Activated naive CD8-positive, alpha-beta T cell treated with anti-CD3 and anti-CD28 coated beads for 36 hours (primary cell): ENCODE data around the gene KDM1A. TPM values are rescaled to one million over a fixed set of nuclear protein-coding genes. Genes with fewer than 3 reads are reported as not detected.

Experiments
- DNase-seq: peaks from one replicate; pipeline ENCODE4 v3.0.0; 2021
- H3K27ac Mint-ChIP-seq: one replicate; pipeline ENCODE4 v1.8.0; 2022; ENCODE audit warnings: mild to moderate bottlenecking, moderate library complexity, mixed read lengths
- H3K27me3 Mint-ChIP-seq: one replicate; pipeline ENCODE4 v1.8.0; 2022; ENCODE audit warnings: mild to moderate bottlenecking, mixed read lengths
- H3K36me3 Mint-ChIP-seq: one replicate; pipeline ENCODE4 v1.8.0; 2021; ENCODE audit warnings: mild to moderate bottlenecking, mixed read lengths
- H3K4me1 Mint-ChIP-seq: one replicate; pipeline ENCODE4 v1.8.0; 2021; ENCODE audit warnings: mixed read lengths
- H3K4me3 Mint-ChIP-seq: one replicate; pipeline ENCODE4 v1.8.0; 2022; ENCODE audit warnings: mild to moderate bottlenecking, moderate library complexity, mixed read lengths
- H3K9me3 Mint-ChIP-seq: one replicate; pipeline ENCODE4 v1.8.0; 2022; ENCODE audit warnings: mixed read lengths
- total RNA-seq, 2 experiments: library from RNA; stranded (reverse); gene quantifications; one replicate each; pipeline ENCODE4 v1.2.3, GENCODE V29; 2021

The KDM1A gene
- total RNA-seq, 2 experiments from 2014 or later: 79.1 to 81.6 TPM

DNA sequence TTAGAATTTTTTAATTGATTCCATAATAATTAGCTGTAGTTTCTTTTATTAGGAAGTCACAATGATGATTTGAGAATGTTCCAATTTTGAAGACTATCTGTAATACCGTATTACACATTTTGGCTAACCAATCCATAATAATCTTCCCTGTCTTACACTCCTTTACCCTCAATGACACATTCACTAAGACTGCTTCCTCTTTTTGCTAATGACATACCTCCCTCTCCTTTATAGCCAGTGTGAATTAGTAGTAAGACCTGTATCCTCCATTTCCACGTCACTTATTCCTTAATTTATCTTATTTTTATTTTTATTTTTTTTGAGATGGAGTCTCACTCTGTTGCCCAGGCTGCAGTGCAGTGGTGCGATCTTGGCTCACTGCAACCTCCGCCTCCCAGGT lies 10.1 kb downstream of the KDM1A start:
- Mint-ChIP-seq H3K27me3 (no peaks in the 10 kb centered on the region), H3K36me3 (peaks cover 5% of the 10 kb centered on the region), H3K27ac (no peak overlapping the region), H3K4me3 (no peak overlapping the region), H3K4me1 (peaks cover 49% of the 10 kb centered on the region), H3K9me3 (no peaks in the 10 kb centered on the region)
- DNase-seq: no peak

- H3K9me3 Mint-ChIP-seq: no peaks in the 10 kb centered on the region
- no peak for DNase-seq
- H3K4me3 Mint-ChIP-seq: no peak overlapping the region
- H3K36me3 Mint-ChIP-seq: peaks cover 15% of the 10 kb centered on the region
- peaks cover 46% of the 10 kb centered on the region for H3K4me1 Mint-ChIP-seq
- H3K27me3 Mint-ChIP-seq: no peaks in the 10 kb centered on the region
- no peak overlapping the region for H3K27ac Mint-ChIP-seq
These were observed 16.7 kb downstream of the KDM1A start for GRCh38 chr1:23035823-23036452.

DNA sequence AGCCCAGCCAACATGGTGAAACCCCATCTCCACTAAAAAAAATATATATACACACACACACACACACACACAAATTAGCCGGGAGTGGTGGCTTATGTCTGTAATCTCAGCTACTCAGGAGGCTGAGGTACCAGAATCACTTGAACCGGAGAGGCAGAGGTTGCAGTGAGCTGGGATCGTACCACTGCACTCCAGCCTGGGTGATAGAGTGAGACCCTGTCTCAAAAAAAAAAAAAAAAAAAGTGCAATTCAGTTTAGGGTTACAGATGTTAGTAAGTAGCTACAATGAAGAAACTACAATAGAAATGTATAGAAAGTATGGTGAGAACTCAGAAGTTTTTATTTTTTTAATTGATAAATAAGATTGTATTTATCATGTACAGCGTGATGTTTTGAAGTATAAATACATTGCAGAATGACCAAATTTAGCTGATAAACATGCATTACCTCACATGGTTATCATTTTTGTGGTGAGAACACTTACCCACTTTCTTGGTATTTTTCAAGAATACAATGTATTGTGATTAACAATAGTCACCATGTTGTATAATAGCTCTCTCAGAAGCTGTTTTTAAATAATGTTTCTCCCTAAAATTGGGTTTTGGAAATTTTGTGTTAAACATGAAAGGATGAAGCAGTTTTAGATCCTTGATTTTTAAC lies 17.9 kb downstream of the KDM1A start:
- DNase-seq: no peak
- no peak overlapping the region for H3K27ac Mint-ChIP-seq
- H3K9me3 Mint-ChIP-seq: no peaks in the 10 kb centered on the region
- H3K4me1 Mint-ChIP-seq: peaks cover 42% of the 10 kb centered on the region
- H3K4me3 Mint-ChIP-seq: no peak overlapping the region
- H3K36me3 Mint-ChIP-seq: peaks cover 15% of the 10 kb centered on the region
- H3K27me3 Mint-ChIP-seq: no peaks in the 10 kb centered on the region

GRCh38 chr1:23039308-23039826 lies 20.1 kb downstream of the KDM1A start:
- Mint-ChIP-seq H3K36me3 (peaks cover 14% of the 10 kb centered on the region), H3K4me1 (peaks cover 42% of the 10 kb centered on the region), H3K9me3 (no peaks in the 10 kb centered on the region), H3K27ac (no peak overlapping the region), H3K27me3 (no peaks in the 10 kb centered on the region), H3K4me3 (no peak overlapping the region)
- DNase-seq: no peak

GRCh38 chr1:23040509-23040908 lies 21.2 kb downstream of the KDM1A start:
- Mint-ChIP-seq H3K9me3 (no peaks in the 10 kb centered on the region), H3K36me3 (peaks cover 16% of the 10 kb centered on the region), H3K27ac (no peak overlapping the region), H3K27me3 (no peaks in the 10 kb centered on the region), H3K4me1 (peaks cover 42% of the 10 kb centered on the region), H3K4me3 (no peak overlapping the region)
- no peak for DNase-seq

GRCh38 chr1:23044035-23044434 lies 24.8 kb downstream of the KDM1A start:
- Mint-ChIP-seq H3K36me3 (peaks cover 21% of the 10 kb centered on the region), H3K9me3 (no peaks in the 10 kb centered on the region), H3K27ac (no peak overlapping the region), H3K4me3 (no peak overlapping the region), H3K27me3 (no peaks in the 10 kb centered on the region), H3K4me1 (peaks cover 38% of the 10 kb centered on the region)
- DNase-seq: no peak

- DNase-seq: no peak
- no peaks in the 10 kb centered on the region for H3K27me3 Mint-ChIP-seq
- peaks cover 20% of the 10 kb centered on the region for H3K4me1 Mint-ChIP-seq
- H3K36me3 Mint-ChIP-seq: peaks cover 15% of the 10 kb centered on the region
- no peak overlapping the region for H3K27ac Mint-ChIP-seq
- H3K9me3 Mint-ChIP-seq: no peaks in the 10 kb centered on the region
- no peak overlapping the region for H3K4me3 Mint-ChIP-seq
These were observed 30.9 kb downstream of the KDM1A start for GRCh38 chr1:23050201-23050600.

DNA sequence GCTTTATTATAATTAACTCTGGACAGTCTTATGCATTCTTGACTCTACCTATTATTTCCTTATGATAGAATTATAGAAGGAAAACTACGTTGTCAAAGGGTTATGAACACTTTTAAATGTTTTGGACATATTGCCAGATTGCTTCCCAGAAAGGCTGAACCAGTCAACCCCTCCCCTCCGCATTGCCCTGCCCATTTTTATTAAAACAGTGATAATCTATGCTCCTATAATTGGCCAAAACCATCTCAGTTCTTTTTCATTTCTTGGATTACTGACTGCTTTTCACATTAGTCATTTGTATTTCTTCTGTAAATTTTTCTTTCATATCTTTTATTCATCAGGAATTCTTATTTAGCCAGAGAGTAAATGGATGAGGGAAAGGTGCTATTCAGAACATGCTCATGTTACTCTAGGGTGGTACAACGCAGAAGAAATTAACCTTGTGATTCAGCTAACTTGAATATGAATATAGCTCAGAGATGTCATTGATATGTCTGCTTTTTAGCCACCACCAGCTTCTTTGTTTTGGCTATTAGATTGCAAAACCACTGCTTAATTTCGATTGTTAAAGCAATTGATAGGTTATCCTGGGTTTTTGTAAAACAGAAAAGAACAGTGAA lies 32.1 kb downstream of the KDM1A start:
- Mint-ChIP-seq H3K27ac (no peak overlapping the region), H3K36me3 (peaks cover 7% of the 10 kb centered on the region), H3K4me1 (peaks cover 8% of the 10 kb centered on the region), H3K4me3 (no peak overlapping the region), H3K27me3 (no peaks in the 10 kb centered on the region), H3K9me3 (no peaks in the 10 kb centered on the region)
- no peak for DNase-seq

GRCh38 chr1:23057301-23057700 lies 38.0 kb downstream of the KDM1A start:
- Mint-ChIP-seq H3K27ac (no peak overlapping the region), H3K36me3 (peaks cover 16% of the 10 kb centered on the region), H3K4me3 (no peak overlapping the region), H3K9me3 (no peaks in the 10 kb centered on the region), H3K27me3 (no peaks in the 10 kb centered on the region), H3K4me1 (peaks cover 4% of the 10 kb centered on the region)
- DNase-seq: no peak

GRCh38 chr1:23062271-23062670 lies 43.0 kb downstream of the KDM1A start:
- Mint-ChIP-seq H3K27ac (no peak overlapping the region), H3K4me3 (no peak overlapping the region), H3K27me3 (no peaks in the 10 kb centered on the region), H3K36me3 (peaks cover 15% of the 10 kb centered on the region), H3K4me1 (peaks cover 2% of the 10 kb centered on the region), H3K9me3 (no peaks in the 10 kb centered on the region)
- DNase-seq: no peak

GRCh38 chr1:23065385-23065784 lies 46.1 kb downstream of the KDM1A start:
- peaks cover 14% of the 10 kb centered on the region for H3K36me3 Mint-ChIP-seq
- no peak overlapping the region for H3K4me3 Mint-ChIP-seq
- no peak overlapping the region for H3K27ac Mint-ChIP-seq
- no peaks in the 10 kb centered on the region for H3K9me3 Mint-ChIP-seq
- peaks cover 7% of the 10 kb centered on the region for H3K4me1 Mint-ChIP-seq
- no peak for DNase-seq
- no peaks in the 10 kb centered on the region for H3K27me3 Mint-ChIP-seq

DNA sequence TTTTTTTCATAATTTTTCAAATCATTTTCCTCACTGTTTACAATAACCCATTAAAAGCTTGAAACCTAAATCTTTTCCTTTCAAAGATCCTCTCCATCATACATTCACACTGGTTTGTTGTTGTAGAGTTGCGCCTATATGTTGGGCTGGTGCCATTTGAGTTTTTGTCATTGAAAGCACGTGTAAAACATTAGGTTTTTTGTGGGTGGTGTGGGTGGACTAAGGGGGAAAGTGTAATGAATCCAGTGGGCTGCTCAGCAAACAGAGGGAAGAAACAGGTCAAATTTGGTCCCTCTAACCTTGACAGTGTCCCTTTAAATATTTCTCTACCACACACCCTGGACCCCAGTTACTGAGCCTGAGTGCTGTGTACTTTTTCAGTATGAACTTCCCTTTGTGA lies 46.8 kb downstream of the KDM1A start:
- DNase-seq: no peak
- H3K36me3 Mint-ChIP-seq: peaks cover 13% of the 10 kb centered on the region
- no peak overlapping the region for H3K27ac Mint-ChIP-seq
- H3K27me3 Mint-ChIP-seq: no peaks in the 10 kb centered on the region
- H3K4me3 Mint-ChIP-seq: no peak overlapping the region
- H3K9me3 Mint-ChIP-seq: no peaks in the 10 kb centered on the region
- peaks cover 7% of the 10 kb centered on the region for H3K4me1 Mint-ChIP-seq

DNA sequence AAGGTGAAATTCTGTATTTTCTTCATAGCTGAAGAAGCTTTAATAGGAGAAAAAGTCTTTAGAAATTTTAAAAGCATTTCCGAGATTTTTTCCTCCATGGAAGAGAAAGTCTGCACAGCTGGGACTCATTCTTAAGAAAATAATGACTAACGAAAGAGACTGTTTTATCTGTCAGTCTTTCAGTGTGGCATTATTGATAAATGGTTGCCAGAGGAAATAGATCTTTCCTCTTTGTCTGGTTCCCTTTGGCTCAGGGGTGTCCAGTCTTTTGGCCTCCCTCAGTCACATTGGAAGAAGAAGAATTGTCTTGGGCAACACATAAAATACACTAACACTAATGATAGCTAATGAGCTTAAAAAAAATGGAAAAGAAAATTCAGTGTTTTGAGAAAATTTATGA lies 49.9 kb downstream of the KDM1A start:
- Mint-ChIP-seq H3K27ac (no peak overlapping the region), H3K36me3 (peaks cover 16% of the 10 kb centered on the region), H3K4me3 (no peak overlapping the region), H3K27me3 (no peaks in the 10 kb centered on the region), H3K4me1 (peaks cover 7% of the 10 kb centered on the region), H3K9me3 (no peaks in the 10 kb centered on the region)
- DNase-seq: no peak

- Mint-ChIP-seq H3K9me3 (no peaks in the 10 kb centered on the region), H3K4me1 (peaks cover 7% of the 10 kb centered on the region), H3K4me3 (no peak overlapping the region), H3K27me3 (no peaks in the 10 kb centered on the region), H3K27ac (no peak overlapping the region), H3K36me3 (peaks cover 16% of the 10 kb centered on the region)
- no peak for DNase-seq
These were observed 50.4 kb downstream of the KDM1A start for GRCh38 chr1:23069675-23070074.

- peaks cover 8% of the 10 kb centered on the region for H3K36me3 Mint-ChIP-seq
- DNase-seq: no peak
- no peaks in the 10 kb centered on the region for H3K9me3 Mint-ChIP-seq
- no peak overlapping the region for H3K27ac Mint-ChIP-seq
- H3K4me1 Mint-ChIP-seq: no peaks in the 10 kb centered on the region
- H3K27me3 Mint-ChIP-seq: no peaks in the 10 kb centered on the region
- H3K4me3 Mint-ChIP-seq: no peak overlapping the region
These were observed 54.7 kb downstream of the KDM1A start for GRCh38 chr1:23074012-23074411.

DNA sequence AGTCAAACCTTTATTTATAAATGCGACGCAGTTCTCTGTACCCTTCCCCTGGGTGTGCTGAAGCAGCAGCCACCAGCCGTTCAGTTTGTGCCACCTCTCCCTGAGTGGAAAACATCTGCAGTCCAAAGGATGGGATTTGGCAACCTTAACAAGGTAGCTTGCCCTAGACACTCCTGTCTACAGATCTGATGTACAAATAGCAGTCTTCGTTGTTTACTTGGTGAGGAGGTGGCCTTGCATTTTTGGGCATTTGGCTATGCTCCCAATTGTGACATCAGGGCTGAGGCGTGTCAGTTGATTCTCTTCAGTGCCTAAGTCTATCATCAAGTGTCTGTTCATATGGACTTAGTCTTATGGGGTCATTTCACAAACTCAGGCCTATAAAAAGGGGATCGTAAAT lies 59.8 kb downstream of the KDM1A start:
- Mint-ChIP-seq H3K27me3 (no peaks in the 10 kb centered on the region), H3K4me1 (no peaks in the 10 kb centered on the region), H3K27ac (no peak overlapping the region), H3K4me3 (no peak overlapping the region), H3K36me3 (peaks cover 4% of the 10 kb centered on the region), H3K9me3 (no peaks in the 10 kb centered on the region)
- no peak for DNase-seq
